Ishikawa (cell line): ENCODE measurements around the gene PAPSS1.

ENCODE experiments used
- CEBPB ChIP-seq: IDR thresholded peaks from 2 replicates; pipeline ENCODE4 v1.6.1; 2012
- CREB1 ChIP-seq: IDR thresholded peaks from 2 replicates; pipeline ENCODE4 v1.6.1; 2012; ENCODE audit warnings: low read depth
- EGR1 ChIP-seq: IDR thresholded peaks from 2 replicates; pipeline ENCODE4 v1.6.1; 2012
- EP300 ChIP-seq: IDR thresholded peaks from 2 replicates; pipeline ENCODE4 v1.6.1; 2012; ENCODE audit warnings: borderline replicate concordance
- FOXM1 ChIP-seq: IDR thresholded peaks from 2 replicates; pipeline ENCODE4 v1.6.1; 2012; ENCODE audit warnings: low read depth, borderline replicate concordance
- NFIC ChIP-seq: IDR thresholded peaks from 2 replicates; pipeline ENCODE4 v1.6.1; 2012
- RAD21 ChIP-seq: IDR thresholded peaks from 2 replicates; pipeline ENCODE4 v1.6.1; 2012; ENCODE audit warnings: low read depth
- TAF1 ChIP-seq: IDR thresholded peaks from 2 replicates; pipeline ENCODE4 v1.6.1; 2012; ENCODE audit warnings: low read depth, mild to moderate bottlenecking
- TCF12 ChIP-seq: IDR thresholded peaks from 2 replicates; pipeline ENCODE4 v1.6.1; 2012; ENCODE audit warnings: low read depth
- TEAD4 ChIP-seq: IDR thresholded peaks from 2 replicates; pipeline ENCODE4 v1.6.1; 2012
- YY1 ChIP-seq: IDR thresholded peaks from 2 replicates; pipeline ENCODE4 v1.6.1; 2012; ENCODE audit warnings: low read depth
- ZBTB7A ChIP-seq: IDR thresholded peaks from 2 replicates; pipeline ENCODE4 v1.6.1; 2012; ENCODE audit warnings: low read depth
- TF ChIP-seq, protein P1 (sequence below): IDR thresholded peaks from 2 replicates; pipeline ENCODE4 v1.6.1; 2012
- TF ChIP-seq, protein P2 (sequence below): IDR thresholded peaks from 2 replicates; pipeline ENCODE4 v1.6.1; 2012; ENCODE audit warnings: low read depth, mild to moderate bottlenecking
- TF ChIP-seq, protein P3 (sequence below): IDR thresholded peaks from 2 replicates; pipeline ENCODE4 v1.6.1; 2012

The PAPSS1 gene

DNA sequence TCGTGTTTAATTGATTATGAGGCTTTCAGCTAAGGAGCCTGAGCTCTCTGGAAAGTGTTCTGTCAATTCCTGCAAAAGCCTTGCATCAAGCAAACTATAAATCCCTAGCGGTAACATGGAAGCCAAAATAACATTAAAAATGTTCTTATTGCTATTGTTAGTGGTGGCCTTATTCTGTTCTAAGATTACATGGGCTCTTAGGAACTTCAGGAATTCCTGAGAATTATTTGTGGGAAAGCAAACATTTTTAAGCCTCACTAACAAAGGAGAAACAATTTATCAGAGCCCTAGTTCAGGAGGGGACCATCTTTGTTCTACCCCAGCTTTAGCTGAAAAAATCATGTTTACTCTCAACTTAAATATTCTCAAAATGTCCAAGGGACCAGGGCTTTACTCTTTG, 119.6 kb downstream of the PAPSS1 start:
- TF ChIP-seq EGR1 (no peak), TEAD4 (peak; percentile 32; the same call in 1 of the 2 replicates)

DNA sequence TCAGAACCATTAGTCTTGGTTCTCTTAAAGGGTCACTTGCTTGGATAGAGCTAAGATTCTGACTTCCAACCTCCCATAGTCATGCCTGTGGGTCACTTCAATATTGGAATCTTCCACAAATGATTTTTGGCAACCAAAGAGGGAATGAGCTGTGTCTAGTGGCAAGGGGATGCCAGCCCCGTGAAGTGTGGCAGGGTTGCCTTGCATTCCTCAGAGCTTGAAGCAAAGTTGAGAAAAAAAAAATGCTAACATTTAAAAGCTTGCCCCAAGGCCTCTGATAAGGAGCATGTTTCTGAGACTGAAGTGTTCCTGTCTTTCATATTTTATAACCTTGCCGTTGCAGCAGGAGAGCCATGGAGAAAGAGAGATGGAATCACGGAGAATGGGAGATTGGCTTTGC, 120.2 kb downstream of the PAPSS1 start:
- TF ChIP-seq NFIC, result no peak
- TF ChIP-seq EP300, result no peak
- TF ChIP-seq, protein P1, sequence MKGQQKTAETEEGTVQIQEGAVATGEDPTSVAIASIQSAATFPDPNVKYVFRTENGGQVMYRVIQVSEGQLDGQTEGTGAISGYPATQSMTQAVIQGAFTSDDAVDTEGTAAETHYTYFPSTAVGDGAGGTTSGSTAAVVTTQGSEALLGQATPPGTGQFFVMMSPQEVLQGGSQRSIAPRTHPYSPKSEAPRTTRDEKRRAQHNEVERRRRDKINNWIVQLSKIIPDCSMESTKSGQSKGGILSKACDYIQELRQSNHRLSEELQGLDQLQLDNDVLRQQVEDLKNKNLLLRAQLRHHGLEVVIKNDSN, result no peak
- no peak for TF ChIP-seq RAD21
- TF ChIP-seq, protein P2, sequence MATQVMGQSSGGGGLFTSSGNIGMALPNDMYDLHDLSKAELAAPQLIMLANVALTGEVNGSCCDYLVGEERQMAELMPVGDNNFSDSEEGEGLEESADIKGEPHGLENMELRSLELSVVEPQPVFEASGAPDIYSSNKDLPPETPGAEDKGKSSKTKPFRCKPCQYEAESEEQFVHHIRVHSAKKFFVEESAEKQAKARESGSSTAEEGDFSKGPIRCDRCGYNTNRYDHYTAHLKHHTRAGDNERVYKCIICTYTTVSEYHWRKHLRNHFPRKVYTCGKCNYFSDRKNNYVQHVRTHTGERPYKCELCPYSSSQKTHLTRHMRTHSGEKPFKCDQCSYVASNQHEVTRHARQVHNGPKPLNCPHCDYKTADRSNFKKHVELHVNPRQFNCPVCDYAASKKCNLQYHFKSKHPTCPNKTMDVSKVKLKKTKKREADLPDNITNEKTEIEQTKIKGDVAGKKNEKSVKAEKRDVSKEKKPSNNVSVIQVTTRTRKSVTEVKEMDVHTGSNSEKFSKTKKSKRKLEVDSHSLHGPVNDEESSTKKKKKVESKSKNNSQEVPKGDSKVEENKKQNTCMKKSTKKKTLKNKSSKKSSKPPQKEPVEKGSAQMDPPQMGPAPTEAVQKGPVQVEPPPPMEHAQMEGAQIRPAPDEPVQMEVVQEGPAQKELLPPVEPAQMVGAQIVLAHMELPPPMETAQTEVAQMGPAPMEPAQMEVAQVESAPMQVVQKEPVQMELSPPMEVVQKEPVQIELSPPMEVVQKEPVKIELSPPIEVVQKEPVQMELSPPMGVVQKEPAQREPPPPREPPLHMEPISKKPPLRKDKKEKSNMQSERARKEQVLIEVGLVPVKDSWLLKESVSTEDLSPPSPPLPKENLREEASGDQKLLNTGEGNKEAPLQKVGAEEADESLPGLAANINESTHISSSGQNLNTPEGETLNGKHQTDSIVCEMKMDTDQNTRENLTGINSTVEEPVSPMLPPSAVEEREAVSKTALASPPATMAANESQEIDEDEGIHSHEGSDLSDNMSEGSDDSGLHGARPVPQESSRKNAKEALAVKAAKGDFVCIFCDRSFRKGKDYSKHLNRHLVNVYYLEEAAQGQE, result no peak
- no peak for TF ChIP-seq CEBPB
- TF ChIP-seq TEAD4, result no peak
- TF ChIP-seq, protein P3, sequence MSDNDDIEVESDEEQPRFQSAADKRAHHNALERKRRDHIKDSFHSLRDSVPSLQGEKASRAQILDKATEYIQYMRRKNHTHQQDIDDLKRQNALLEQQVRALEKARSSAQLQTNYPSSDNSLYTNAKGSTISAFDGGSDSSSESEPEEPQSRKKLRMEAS, result no peak
- TF ChIP-seq EGR1, result no peak

DNA sequence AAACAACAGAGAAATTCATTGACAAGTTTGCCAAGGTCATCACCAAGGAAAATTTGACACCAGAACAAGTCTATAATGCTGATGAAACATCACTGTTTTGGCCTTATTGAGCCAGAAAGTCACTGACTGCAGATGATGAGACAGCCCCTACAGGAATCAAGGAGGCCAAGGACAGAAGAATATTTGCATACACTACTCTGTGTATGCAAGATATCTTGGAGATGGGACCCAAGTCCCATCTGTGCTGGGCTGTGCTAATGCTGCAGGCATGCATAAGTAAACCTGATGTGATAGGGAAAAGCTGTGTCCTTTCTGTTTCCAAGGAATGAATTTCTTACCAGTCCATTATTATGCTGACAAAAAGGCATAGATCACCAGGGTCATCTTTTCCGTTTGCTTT, 126.8 kb downstream of the PAPSS1 start:
- no peak for TF ChIP-seq NFIC
- no peak for TF ChIP-seq FOXM1

DNA sequence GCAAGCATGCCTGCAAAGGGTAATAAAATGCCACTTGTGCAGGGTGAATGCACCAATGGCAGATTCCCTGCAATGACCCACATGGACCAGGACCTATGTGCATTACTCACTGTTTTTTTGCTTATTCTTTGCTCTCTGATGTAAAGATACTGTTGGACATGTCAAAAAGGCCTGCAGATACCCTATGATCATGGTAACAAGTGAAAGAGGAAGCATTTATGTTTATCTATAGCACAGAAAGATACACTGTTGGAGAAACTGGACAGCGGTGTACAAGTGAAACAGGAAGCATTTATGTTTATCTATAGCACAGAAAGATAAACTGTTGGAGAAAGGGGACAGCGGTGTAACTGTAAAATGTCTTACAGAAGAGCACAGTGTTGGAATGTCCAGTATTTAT, 127.5 kb downstream of the PAPSS1 start:
- TF ChIP-seq EGR1 (no peak), TEAD4 (no peak), YY1 (no peak), TAF1 (no peak), ZBTB7A (no peak), NFIC (no peak), RAD21 (no peak), CREB1 (no peak), EP300 (no peak), FOXM1 (no peak), TCF12 (no peak), CEBPB (no peak)
- TF ChIP-seq, protein P1, result no peak
- TF ChIP-seq, protein P3, result no peak
- TF ChIP-seq, protein P2, result no peak

DNA sequence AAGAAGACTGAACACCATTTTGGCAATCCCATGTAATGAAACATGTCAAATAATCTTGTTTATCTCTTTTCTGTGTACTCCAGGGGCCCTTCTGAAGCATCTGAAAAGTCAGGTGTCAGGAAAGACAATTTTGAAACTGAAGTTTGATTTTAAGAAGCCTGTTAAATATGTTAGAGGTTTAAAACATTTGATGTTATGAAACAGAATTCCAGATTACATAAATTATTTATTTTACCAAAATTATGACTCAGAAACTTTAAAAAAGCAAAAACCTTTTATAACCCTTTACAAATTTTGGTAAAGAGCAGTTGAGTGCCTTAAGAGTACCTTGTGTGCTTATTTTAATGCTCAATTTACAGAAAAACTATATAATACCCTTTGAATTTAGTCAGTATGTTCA, 130.8 kb downstream of the PAPSS1 start:
- no peak for TF ChIP-seq EP300
- TF ChIP-seq, protein P2, result no peak
- no peak for TF ChIP-seq CREB1
- no peak for TF ChIP-seq TEAD4
- TF ChIP-seq ZBTB7A, result no peak

DNA sequence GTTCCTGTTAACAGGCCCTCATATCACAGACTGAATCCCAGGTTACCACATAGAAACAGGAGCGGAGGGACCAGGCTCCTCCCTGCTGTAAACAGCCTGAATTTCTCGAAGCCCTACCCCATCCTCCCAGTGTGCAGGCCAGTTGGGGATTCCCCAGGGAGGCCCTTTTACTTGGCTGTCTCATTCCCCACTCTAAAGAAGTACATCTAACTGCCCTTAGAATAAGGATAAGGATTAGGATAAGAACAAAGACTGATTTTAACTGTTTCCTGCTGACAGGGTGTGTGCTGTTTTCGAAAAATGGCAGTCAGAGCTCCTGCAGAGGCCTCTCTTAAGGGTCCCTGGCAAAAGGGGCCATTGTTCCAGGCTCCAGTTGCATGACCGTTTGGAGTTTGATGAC, 133.7 kb downstream of the PAPSS1 start:
- TF ChIP-seq, protein P3, result no peak
- TF ChIP-seq, protein P2, result no peak
- TF ChIP-seq TEAD4 (no peak), EP300 (no peak), YY1 (no peak), CREB1 (no peak), TCF12 (no peak), FOXM1 (no peak), CEBPB (no peak), EGR1 (no peak), TAF1 (no peak), RAD21 (no peak)
- TF ChIP-seq, protein P1, result no peak
